ENCODE data around the gene DCTD. TPM values are rescaled to one million over a fixed set of nuclear protein-coding genes. Genes with fewer than 3 reads are reported as not detected.
"Not testable (repeated sequence)": the region's sequence is repeated elsewhere in the genome, so short reads cannot be mapped to it uniquely, and the experiment has no call there.

DCTD gene
- total RNA-seq, 3 donors from 2014 or later: 46.0 to 75.2 (median 48.2) TPM

GRCh38 chr4:182906786-182907185 is 10.4 kb downstream of the DCTD start:
- H3K36me3 ChIP-seq: no peaks in the 10 kb centered on the region
- intact Hi-C loops (cut with DNase I; ENCODE audit: low total_unique reads): no loop called here
- no peak for TF ChIP-seq CTCF (IDR thresholded peaks at IDR 0.05)
- no peak for TF ChIP-seq POLR2A (IDR thresholded peaks at IDR 0.05)
- no peak for TF ChIP-seq POLR2AphosphoS5 (IDR thresholded peaks at IDR 0.05)

GRCh38 chr4:182905038-182905437 is 12.1 kb downstream of the DCTD start:
- Histone ChIP-seq H3K27ac (no peak overlapping the region), H3K4me3 (no peak overlapping the region), H3K36me3 (no peaks in the 10 kb centered on the region), H3K4me1 (no peaks in the 10 kb centered on the region), H3K27me3 (no peaks in the 10 kb centered on the region), H3K9me3 (no peaks in the 10 kb centered on the region)
- TF ChIP-seq POLR2A (IDR thresholded peaks at IDR 0.05): no peak
- no peak for TF ChIP-seq POLR2AphosphoS5 (IDR thresholded peaks at IDR 0.05)
- no peak for TF ChIP-seq CTCF (IDR thresholded peaks at IDR 0.05)
- DNase-seq (ENCODE audit: low spot score in 2 of 2): no peak
- intact Hi-C loops (cut with DNase I; ENCODE audit: low total_unique reads): no loop called here

More at GRCh38 chr4:182906786-182907185, 10.4 kb downstream of the DCTD start:
- Histone ChIP-seq H3K9me3 (no peaks in the 10 kb centered on the region), H3K27me3 (no peaks in the 10 kb centered on the region), H3K4me3 (no peak overlapping the region), H3K4me1 (no peaks in the 10 kb centered on the region), H3K27ac (no peak overlapping the region)
- no peak for DNase-seq (ENCODE audit: low spot score in 2 of 2)

GRCh38 chr4:182904211-182904761 is 12.9 kb downstream of the DCTD start:
- Histone ChIP-seq H3K36me3 (no peaks in the 10 kb centered on the region), H3K9me3 (no peaks in the 10 kb centered on the region), H3K4me3 (no peak overlapping the region), H3K27me3 (no peaks in the 10 kb centered on the region), H3K4me1 (no peaks in the 10 kb centered on the region), H3K27ac (peak overlapping the region in 1 of 2 donors; percentile 54)
- intact Hi-C loops (cut with DNase I; ENCODE audit: low total_unique reads): no loop called here
- TF ChIP-seq POLR2A (IDR thresholded peaks at IDR 0.05): no peak
- no peak for TF ChIP-seq CTCF (IDR thresholded peaks at IDR 0.05)
- TF ChIP-seq POLR2AphosphoS5 (IDR thresholded peaks at IDR 0.05): no peak
- no peak for DNase-seq (ENCODE audit: low spot score in 2 of 2)

GRCh38 chr4:182903013-182903412 is 14.2 kb downstream of the DCTD start:
- Histone ChIP-seq H3K27me3 (no peaks in the 10 kb centered on the region), H3K36me3 (no peaks in the 10 kb centered on the region), H3K9me3 (no peaks in the 10 kb centered on the region), H3K4me3 (no peak overlapping the region), H3K27ac (no peak overlapping the region), H3K4me1 (no peaks in the 10 kb centered on the region)
- intact Hi-C loops (cut with DNase I; ENCODE audit: low total_unique reads): no loop called here
- DNase-seq (ENCODE audit: low spot score in 2 of 2): no peak
- TF ChIP-seq POLR2A (IDR thresholded peaks at IDR 0.05) (no peak), POLR2AphosphoS5 (IDR thresholded peaks at IDR 0.05) (no peak), CTCF (IDR thresholded peaks at IDR 0.05) (no peak)

DNA sequence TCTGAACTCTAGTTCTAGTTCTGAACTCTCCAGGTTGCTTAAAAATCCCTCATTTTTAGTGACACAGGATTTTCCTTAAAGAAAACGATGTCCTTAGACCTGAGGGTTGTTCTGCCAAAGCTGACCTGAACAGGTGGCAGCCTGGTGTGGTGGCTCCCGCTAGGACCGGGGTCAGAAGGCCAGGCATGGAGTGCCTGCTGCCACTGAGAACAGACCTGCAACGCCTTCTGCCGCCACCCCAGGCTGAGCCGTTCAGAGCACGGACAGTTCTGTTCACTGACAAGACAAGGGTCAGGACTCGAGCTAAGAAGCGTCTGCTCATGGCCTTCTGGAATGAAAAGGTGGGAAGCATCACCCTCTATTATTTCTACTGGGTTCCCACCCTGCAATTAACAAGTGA is 15.8 kb downstream of the DCTD start:
- no peak overlapping the region for H3K4me3 ChIP-seq
- H3K27me3 ChIP-seq: no peaks in the 10 kb centered on the region
- intact Hi-C loops (cut with DNase I; ENCODE audit: low total_unique reads): no loop called here
- H3K36me3 ChIP-seq: no peaks in the 10 kb centered on the region
- no peak for DNase-seq (ENCODE audit: low spot score in 2 of 2)
- H3K27ac ChIP-seq: no peak overlapping the region
- no peaks in the 10 kb centered on the region for H3K9me3 ChIP-seq
- H3K4me1 ChIP-seq: no peaks in the 10 kb centered on the region
- TF ChIP-seq POLR2A (IDR thresholded peaks at IDR 0.05) (no peak), POLR2AphosphoS5 (IDR thresholded peaks at IDR 0.05) (no peak), CTCF (IDR thresholded peaks at IDR 0.05) (no peak)

DNA sequence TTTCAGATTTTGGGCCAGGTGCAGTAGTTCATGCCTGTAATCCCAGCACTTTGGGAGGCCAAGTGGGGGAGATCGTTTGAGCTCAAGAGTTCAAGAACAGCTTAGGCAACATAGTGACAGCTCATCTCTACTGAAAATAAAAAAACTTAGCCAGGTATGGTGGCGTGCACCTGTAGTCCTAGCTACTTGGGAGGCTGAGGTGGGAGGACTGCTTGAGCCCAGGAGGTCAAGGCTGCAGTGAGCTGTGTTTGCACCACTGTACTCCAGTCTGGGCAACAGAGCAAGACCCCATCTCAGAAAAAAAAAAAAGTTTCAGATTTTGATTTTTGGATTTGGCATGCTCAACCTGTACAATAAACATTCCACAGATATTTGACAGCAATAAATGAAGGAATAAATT is 17.2 kb downstream of the DCTD start:
- H3K4me3 ChIP-seq; H3K27ac ChIP-seq; H3K27me3 ChIP-seq; H3K9me3 ChIP-seq; H3K36me3 ChIP-seq; DNase-seq (ENCODE audit: low spot score in 2 of 2); intact Hi-C loops (cut with DNase I; ENCODE audit: low total_unique reads); H3K4me1 ChIP-seq: not testable (repeated sequence)
